Motor neuron (in vitro differentiated cells): ENCODE results near the gene TMOD1. TPM values are rescaled to one million over a fixed set of nuclear protein-coding genes. Genes with fewer than 3 reads are reported as not detected.
"Not testable (repeated sequence)": the region's sequence is repeated elsewhere in the genome, so short reads cannot be mapped to it uniquely, and the experiment has no call there.

Experiments used
- ATAC-seq, 8 experiments: fragments of 200-7000 bp; cut with Tn5 transposase; replicated peaks in 6 of 8; 2 replicates each; pipeline ENCODE4 v1.8.0; 2021; ENCODE audit warnings: mild to moderate bottlenecking in 8 of 8, moderate library complexity in 8 of 8
- H3K27ac ChIP-seq, 2 donors: fragments of 250-450 bp; sonication (Bioruptor Pico); 2 replicates each; pipeline ENCODE4 v1.9.0; 2021; ENCODE audit warnings: antibody characterized with exemption in 2 of 2, mild to moderate bottlenecking in 2 of 2, moderate library complexity in 1 of 2
- H3K4me1 ChIP-seq, 2 donors: fragments of 250-450 bp; sonication (Bioruptor Pico); replicated peaks in 1 of 2; 2 replicates each; pipeline ENCODE4 v1.6.1; 2021; ENCODE audit warnings: antibody characterized with exemption in 2 of 2, mild to moderate bottlenecking in 2 of 2, moderate library complexity in 1 of 2
- H3K4me3 ChIP-seq, 5 donors: fragments of 250-450 bp; sonication (Bioruptor Pico); 2 replicates each; pipeline ENCODE4 v1.9.0; 2021; ENCODE audit warnings: antibody characterized with exemption in 5 of 5, mild to moderate bottlenecking in 5 of 5, moderate library complexity in 4 of 5
- WGBS, 10 experiments: fragments of 450-650 bp; shearing (Covaris generic); methylation state at CpG; one replicate each; pipeline ENCODE4 v1.0.0; 2022; 5-methylcytosine and 5-hydroxymethylcytosine counted together
- in situ Hi-C, 9 experiments: fragments of 400-800 bp; cut with MboI; loops; one replicate each; pipeline ENCODE4 v1.15.0; 2021; ENCODE audit warnings: low sequenced_read_pairs in 9 of 9, low pct_unique_long_range_greater_than_20kb in 2 of 9; ENCODE audit not compliant: unreplicated experiment in 9 of 9
- total RNA-seq, 8 experiments: library from RNA; unstranded; fragments of 300-600 nt; gene quantifications; 2 replicates each; pipeline versions ENCODE4 v1.2.3 to v1.2.4, GENCODE V29; 2022

The TMOD1 gene
- total RNA-seq, 8 experiments from 2014 or later: 0.15 to 76.0 (median 1.2) TPM

- ATAC-seq: no peak
- H3K27ac ChIP-seq: no peak overlapping the region
- 43 to 90% (median 83%) methylated on average over 1 to 6 of the region's 11 CpGs; no CpG with 5 or more reads in 1 of the 10 experiments for WGBS, 10 experiments
- peaks cover 1 to 2% of the 10 kb centered on the region in 2 donors for H3K4me1 ChIP-seq
- no peak overlapping the region for H3K4me3 ChIP-seq
- in situ Hi-C loops: loop anchor here in 1 of 9 experiments (10.0 kb wide), 1 partner anchor 64 kb away; the partner anchor contains the start of gene TMOD1
These were observed 67.2 kb downstream of the TMOD1 start for GRCh38 chr9:97568461-97569275.

- in situ Hi-C loops: no loop called here
- ATAC-seq: peak in 3 of 8 experiments; percentile 27 to 33 (median 28)
- Histone ChIP-seq H3K27ac (no peak overlapping the region), H3K4me1 (peaks cover 0 to 2% of the 10 kb centered on the region in 2 donors), H3K4me3 (no peak overlapping the region)
- 30 to 100% (median 88%) methylated on average over 1 to 4 of the region's 6 CpGs; no CpG with 5 or more reads in 6 of the 10 experiments for WGBS, 10 experiments
These were observed 69.4 kb downstream of the TMOD1 start for GRCh38 chr9:97570899-97571298.

GRCh38 chr9:97571664-97572063, 70.2 kb downstream of the TMOD1 start:
- no peak overlapping the region for H3K27ac ChIP-seq
- in situ Hi-C loops: no loop called here
- no peak overlapping the region for H3K4me3 ChIP-seq
- 80% methylated on average over 1 of the region's 1 CpG; no CpG with 5 or more reads in 9 of the 10 experiments for WGBS, 10 experiments
- ATAC-seq: peak in 3 of 8 experiments; percentile 30 to 89 (median 39)
- peaks cover 0 to 2% of the 10 kb centered on the region in 2 donors for H3K4me1 ChIP-seq

GRCh38 chr9:97572196-97572891, 70.9 kb downstream of the TMOD1 start:
- no peak overlapping the region for H3K27ac ChIP-seq
- H3K4me1 ChIP-seq: peaks cover 0 to 2% of the 10 kb centered on the region in 2 donors
- H3K4me3 ChIP-seq: no peak overlapping the region
- ATAC-seq: peak in 3 of 8 experiments; percentile 13 to 27 (median 16)
- in situ Hi-C loops: no loop called here
- WGBS, 10 experiments: 20 to 74% (median 65%) methylated on average over 1 to 4 of the region's 9 CpGs; no CpG with 5 or more reads in 5 of the 10 experiments

- Histone ChIP-seq H3K4me3 (no peak overlapping the region), H3K27ac (no peak overlapping the region), H3K4me1 (peaks cover 0 to 2% of the 10 kb centered on the region in 2 donors)
- 50 to 100% (median 82%) methylated on average over 1 to 4 of the region's 6 CpGs; no CpG with 5 or more reads in 4 of the 10 experiments for WGBS, 10 experiments
- in situ Hi-C loops: no loop called here
- no peak for ATAC-seq
These were observed 71.5 kb downstream of the TMOD1 start for GRCh38 chr9:97572892-97573365.

GRCh38 chr9:97573482-97574073, 72.1 kb downstream of the TMOD1 start:
- WGBS, 10 experiments: 0 to 100% (median 48%) methylated on average over 1 to 5 of the region's 5 CpGs; no CpG with 5 or more reads in 2 of the 10 experiments
- H3K27ac ChIP-seq: no peak overlapping the region
- in situ Hi-C loops: no loop called here
- ATAC-seq: no peak
- peaks cover 0 to 2% of the 10 kb centered on the region in 2 donors for H3K4me1 ChIP-seq
- H3K4me3 ChIP-seq: no peak overlapping the region

GRCh38 chr9:97574101-97574571, 72.7 kb downstream of the TMOD1 start:
- H3K4me1 ChIP-seq, H3K4me3 ChIP-seq, ATAC-seq, H3K27ac ChIP-seq, in situ Hi-C loops: not testable (repeated sequence)
- 95% methylated on average over 23 of the region's 47 CpGs; no CpG with 5 or more reads in 9 of the 10 experiments for WGBS, 10 experiments

GRCh38 chr9:97574921-97575672, 73.6 kb downstream of the TMOD1 start:
- not testable (repeated sequence) for H3K27ac ChIP-seq, H3K4me1 ChIP-seq, ATAC-seq, H3K4me3 ChIP-seq
- WGBS, 10 experiments: 60 to 100% (median 89%) methylated on average over 2 to 17 of the region's 21 CpGs
- in situ Hi-C loops: loop anchor here in 1 of 9 experiments (25.0 kb wide), 1 partner anchor 113 kb away; no protein-coding TSS in a partner anchor

- in situ Hi-C loops: loop anchor here in 1 of 9 experiments (25.0 kb wide), 1 partner anchor 113 kb away; no protein-coding TSS in a partner anchor
- H3K4me3 ChIP-seq: no peak overlapping the region
- no peak overlapping the region for H3K27ac ChIP-seq
- WGBS, 10 experiments: 47 to 100% (median 82%) methylated on average over 2 to 8 of the region's 11 CpGs
- ATAC-seq: no peak
- H3K4me1 ChIP-seq: peaks cover 0 to 2% of the 10 kb centered on the region in 2 donors
These were observed 74.3 kb downstream of the TMOD1 start for GRCh38 chr9:97575673-97576200.

GRCh38 chr9:97577051-97577450, 75.6 kb downstream of the TMOD1 start:
- in situ Hi-C loops: loop anchor here in 1 of 9 experiments (25.0 kb wide), 1 partner anchor 115 kb away; no protein-coding TSS in a partner anchor
- no peak overlapping the region for H3K27ac ChIP-seq
- peaks cover 0 to 2% of the 10 kb centered on the region in 2 donors for H3K4me1 ChIP-seq
- no peak overlapping the region for H3K4me3 ChIP-seq
- 0 to 92% (median 67%) methylated on average over 1 to 3 of the region's 5 CpGs; no CpG with 5 or more reads in 3 of the 10 experiments for WGBS, 10 experiments
- no peak for ATAC-seq

- Histone ChIP-seq H3K27ac (no peak overlapping the region), H3K4me1 (no peaks in the 10 kb centered on the region), H3K4me3 (no peak overlapping the region)
- in situ Hi-C loops: loop anchor here in 1 of 9 experiments (25.0 kb wide), 1 partner anchor 117 kb away; no protein-coding TSS in a partner anchor
- no peak for ATAC-seq
- WGBS, 10 experiments: 10 to 86% (median 38%) methylated on average over 1 to 5 of the region's 5 CpGs; no CpG with 5 or more reads in 6 of the 10 experiments
These were observed 77.4 kb downstream of the TMOD1 start for GRCh38 chr9:97578846-97579245.
